ENCODE measurements around the gene SH3PXD2A. TPM values are rescaled to one million over a fixed set of nuclear protein-coding genes. Genes with fewer than 3 reads are reported as not detected.

Gene SH3PXD2A
- total RNA-seq, 1 experiment from 2014 or later: 5.4 TPM

GRCh38 chr10:103750836-103751235, 104.5 kb downstream of the SH3PXD2A start:
- no peaks in the 10 kb centered on the region for H3K4me1 ChIP-seq
- DNase-seq: no peak
- H3K4me3 ChIP-seq: no peak overlapping the region
- no peaks in the 10 kb centered on the region for H3K27me3 ChIP-seq
- no peaks in the 10 kb centered on the region for H3K36me3 ChIP-seq
- no peak overlapping the region for H3K27ac ChIP-seq
- no peaks in the 10 kb centered on the region for H3K9me3 ChIP-seq (replicated peaks)

- no peaks in the 10 kb centered on the region for H3K9me3 ChIP-seq (replicated peaks)
- H3K4me1 ChIP-seq: peaks cover 6% of the 10 kb centered on the region
- H3K27ac ChIP-seq: no peak overlapping the region
- no peaks in the 10 kb centered on the region for H3K36me3 ChIP-seq
- no peak for DNase-seq
- no peaks in the 10 kb centered on the region for H3K27me3 ChIP-seq
- no peak overlapping the region for H3K4me3 ChIP-seq
These were observed 105.6 kb downstream of the SH3PXD2A start for GRCh38 chr10:103749779-103750178.

- no peaks in the 10 kb centered on the region for H3K27me3 ChIP-seq
- H3K36me3 ChIP-seq: no peaks in the 10 kb centered on the region
- peaks cover 6% of the 10 kb centered on the region for H3K4me1 ChIP-seq
- no peak overlapping the region for H3K27ac ChIP-seq
- no peak overlapping the region for H3K4me3 ChIP-seq
- DNase-seq: no peak
- no peaks in the 10 kb centered on the region for H3K9me3 ChIP-seq (replicated peaks)
These were observed 107.4 kb downstream of the SH3PXD2A start for GRCh38 chr10:103748020-103748419.

GRCh38 chr10:103747193-103747865, 108.0 kb downstream of the SH3PXD2A start:
- DNase-seq: peak; percentile 24 to 30
- Histone ChIP-seq H3K27ac (no peak overlapping the region), H3K36me3 (no peaks in the 10 kb centered on the region), H3K4me3 (no peak overlapping the region), H3K27me3 (no peaks in the 10 kb centered on the region), H3K9me3 (replicated peaks) (no peaks in the 10 kb centered on the region), H3K4me1 (peaks cover 6% of the 10 kb centered on the region)

GRCh38 chr10:103746598-103746997, 108.8 kb downstream of the SH3PXD2A start:
- DNase-seq: no peak
- H3K4me3 ChIP-seq: no peak overlapping the region
- H3K27me3 ChIP-seq: no peaks in the 10 kb centered on the region
- H3K9me3 ChIP-seq (replicated peaks): no peaks in the 10 kb centered on the region
- no peak overlapping the region for H3K27ac ChIP-seq
- H3K4me1 ChIP-seq: peaks cover 6% of the 10 kb centered on the region
- no peaks in the 10 kb centered on the region for H3K36me3 ChIP-seq

- Histone ChIP-seq H3K4me3 (no peak overlapping the region), H3K9me3 (replicated peaks) (no peaks in the 10 kb centered on the region), H3K27ac (no peak overlapping the region), H3K4me1 (peaks cover 6% of the 10 kb centered on the region), H3K27me3 (no peaks in the 10 kb centered on the region), H3K36me3 (no peaks in the 10 kb centered on the region)
- peak in 1 of 2 experiments; percentile 42 for DNase-seq
These were observed 109.8 kb downstream of the SH3PXD2A start for GRCh38 chr10:103745341-103746247.

- Histone ChIP-seq H3K4me1 (peaks cover 18% of the 10 kb centered on the region), H3K27ac (no peak overlapping the region), H3K27me3 (no peaks in the 10 kb centered on the region), H3K36me3 (no peaks in the 10 kb centered on the region), H3K4me3 (no peak overlapping the region), H3K9me3 (replicated peaks) (no peaks in the 10 kb centered on the region)
- no peak for DNase-seq
These were observed 112.6 kb downstream of the SH3PXD2A start for GRCh38 chr10:103742824-103743223.

GRCh38 chr10:103740611-103741010, 114.8 kb downstream of the SH3PXD2A start:
- peaks cover 25% of the 10 kb centered on the region for H3K4me1 ChIP-seq
- no peak overlapping the region for H3K27ac ChIP-seq
- no peak for DNase-seq
- no peak overlapping the region for H3K4me3 ChIP-seq
- no peaks in the 10 kb centered on the region for H3K36me3 ChIP-seq
- H3K27me3 ChIP-seq: no peaks in the 10 kb centered on the region
- H3K9me3 ChIP-seq (replicated peaks): no peaks in the 10 kb centered on the region

- no peaks in the 10 kb centered on the region for H3K27me3 ChIP-seq
- H3K4me1 ChIP-seq: peaks cover 19% of the 10 kb centered on the region
- peak; percentile 81 to 90 for DNase-seq
- peak overlapping the region; percentile 33; the same call in 1 of the 2 replicates for H3K27ac ChIP-seq
- H3K36me3 ChIP-seq: no peaks in the 10 kb centered on the region
- H3K4me3 ChIP-seq: peak overlapping the region; percentile 27
- no peaks in the 10 kb centered on the region for H3K9me3 ChIP-seq (replicated peaks)
These were observed 116.2 kb downstream of the SH3PXD2A start for GRCh38 chr10:103739039-103739764.

- no peak overlapping the region for H3K4me3 ChIP-seq
- H3K27me3 ChIP-seq: no peaks in the 10 kb centered on the region
- DNase-seq: no peak
- H3K9me3 ChIP-seq (replicated peaks): no peaks in the 10 kb centered on the region
- H3K36me3 ChIP-seq: no peaks in the 10 kb centered on the region
- H3K4me1 ChIP-seq: peaks cover 19% of the 10 kb centered on the region
- no peak overlapping the region for H3K27ac ChIP-seq
These were observed 117.5 kb downstream of the SH3PXD2A start for GRCh38 chr10:103737735-103738367.

- Histone ChIP-seq H3K27me3 (no peaks in the 10 kb centered on the region), H3K4me1 (peaks cover 19% of the 10 kb centered on the region), H3K27ac (no peak overlapping the region), H3K9me3 (replicated peaks) (no peaks in the 10 kb centered on the region), H3K4me3 (no peak overlapping the region), H3K36me3 (no peaks in the 10 kb centered on the region)
- peak; percentile 61 to 75 for DNase-seq
These were observed 118.6 kb downstream of the SH3PXD2A start for GRCh38 chr10:103736763-103737162.

- H3K27ac ChIP-seq: no peak overlapping the region
- no peak for DNase-seq
- H3K4me1 ChIP-seq: peaks cover 19% of the 10 kb centered on the region
These were observed 119.3 kb downstream of the SH3PXD2A start for GRCh38 chr10:103736044-103736443.

GRCh38 chr10:103734731-103735130, 120.6 kb downstream of the SH3PXD2A start:
- Histone ChIP-seq H3K4me1 (peaks cover 16% of the 10 kb centered on the region), H3K27me3 (no peaks in the 10 kb centered on the region), H3K27ac (no peak overlapping the region), H3K36me3 (no peaks in the 10 kb centered on the region), H3K4me3 (no peak overlapping the region), H3K9me3 (replicated peaks) (no peaks in the 10 kb centered on the region)
- DNase-seq: no peak

More at GRCh38 chr10:103736044-103736443, 119.3 kb downstream of the SH3PXD2A start:
- Histone ChIP-seq H3K9me3 (replicated peaks) (no peaks in the 10 kb centered on the region), H3K27me3 (no peaks in the 10 kb centered on the region), H3K36me3 (no peaks in the 10 kb centered on the region), H3K4me3 (no peak overlapping the region)

- Histone ChIP-seq H3K4me3 (no peak overlapping the region), H3K36me3 (no peaks in the 10 kb centered on the region), H3K27me3 (no peaks in the 10 kb centered on the region), H3K9me3 (replicated peaks) (no peaks in the 10 kb centered on the region), H3K4me1 (peaks cover 7% of the 10 kb centered on the region; the same call in 1 of the 2 replicates), H3K27ac (no peak overlapping the region)
- no peak for DNase-seq
These were observed 122.3 kb downstream of the SH3PXD2A start for GRCh38 chr10:103733045-103733419.
